Amniotic epithelial cell (primary cell): ENCODE results near the gene KDM2A.

Experiments used
- DNase-seq: peaks from one replicate; pipeline ENCODE4 v3.0.0-alpha.2; 2010; ENCODE audit warnings: low read depth

Gene KDM2A

GRCh38 chr11:67261640-67261945, 142.5 kb downstream of the KDM2A start:
- DNase-seq: no peak

GRCh38 chr11:67261946-67262681, 143.1 kb downstream of the KDM2A start:
- DNase-seq: no peak

- peak; percentile 75 for DNase-seq
Observed at GRCh38 chr11:67262731-67263675, 143.9 kb downstream of the KDM2A start.

- DNase-seq: no peak
Observed at GRCh38 chr11:67264260-67264659, 145.2 kb downstream of the KDM2A start.

GRCh38 chr11:67264877-67265632, 146.0 kb downstream of the KDM2A start:
- DNase-seq: no peak

- DNase-seq: no peak
Observed at GRCh38 chr11:67265633-67266448, 146.8 kb downstream of the KDM2A start.

GRCh38 chr11:67266449-67267187, 147.6 kb downstream of the KDM2A start, which contains the start of gene GRK2:
TSS of gene GRK2 (plus strand) at chr11:67266473. CDS start at chr11:67266700, 227 bp downstream.
- DNase-seq: no peak

GRCh38 chr11:67267188-67268080, 148.4 kb downstream of the KDM2A start:
- no peak for DNase-seq

- DNase-seq: no peak
Observed at GRCh38 chr11:67268081-67268961, 149.3 kb downstream of the KDM2A start.

- DNase-seq: no peak
Observed at GRCh38 chr11:67268962-67269268, 149.9 kb downstream of the KDM2A start.

- DNase-seq: no peak
Observed at GRCh38 chr11:67269401-67270255, 150.6 kb downstream of the KDM2A start.

- DNase-seq: no peak
Observed at GRCh38 chr11:67270256-67271204, 151.5 kb downstream of the KDM2A start.

GRCh38 chr11:67271205-67271540, 152.1 kb downstream of the KDM2A start:
- DNase-seq: no peak

- no peak for DNase-seq
Observed at GRCh38 chr11:67271541-67272284, 152.7 kb downstream of the KDM2A start.

GRCh38 chr11:67272327-67273259, 153.5 kb downstream of the KDM2A start:
- DNase-seq: no peak
